SK-N-SH (cell line): ENCODE measurements around the gene PBXIP1. TPM values are rescaled to one million over a fixed set of nuclear protein-coding genes. Genes with fewer than 3 reads are reported as not detected.

Experiments used
- CHD2 ChIP-seq: fragments of 150-350 bp; IDR thresholded peaks from 2 replicates; pipeline ENCODE4 v1.6.1; 2018; ENCODE audit warnings: low read length; ENCODE audit not compliant: partially characterized antibody
- ELF1 ChIP-seq: IDR thresholded peaks from 2 replicates; pipeline ENCODE4 v1.4.0; 2012
- FOSL2 ChIP-seq: IDR thresholded peaks from 2 replicates; pipeline ENCODE4 v1.4.0; 2012; ENCODE audit warnings: low read depth, mild to moderate bottlenecking, moderate library complexity, borderline replicate concordance
- FOXJ3 ChIP-seq: sonication (generic); formaldehyde crosslinking; IDR thresholded peaks from 2 replicates; pipeline ENCODE4 v1.5.1; 2020; ENCODE audit warnings: mild to moderate bottlenecking, missing genetic modification reagents
- GATA2 ChIP-seq: sonication (generic); formaldehyde crosslinking; IDR thresholded peaks from 2 replicates; pipeline ENCODE4 v1.5.0; 2020; ENCODE audit warnings: mild to moderate bottlenecking, missing genetic modification reagents
- JUND ChIP-seq: IDR thresholded peaks from 2 replicates; pipeline ENCODE4 v1.4.0; 2012
- MXI1 ChIP-seq: IDR thresholded peaks from 2 replicates; pipeline ENCODE4 v1.6.1; 2012; ENCODE audit warnings: mild to moderate bottlenecking, low read depth, low read length, improper control_type of control experiment
- NRF1 ChIP-seq: IDR thresholded peaks from 2 replicates; pipeline ENCODE4 v1.6.1; 2012; ENCODE audit warnings: low read depth, mild to moderate bottlenecking, low read length
- POLR2AphosphoS5 ChIP-seq: IDR thresholded peaks from 2 replicates; pipeline ENCODE4 v1.6.1; 2012; ENCODE audit warnings: low read depth, low read length
- RCOR1 ChIP-seq: fragments of 150-350 bp; IDR thresholded peaks from 2 replicates; pipeline ENCODE4 v1.6.1; 2017; ENCODE audit warnings: antibody characterized with exemption, low read length
- REST ChIP-seq: IDR thresholded peaks from 2 replicates; pipeline ENCODE4 v1.6.1; 2012; ENCODE audit warnings: mild to moderate bottlenecking, low read depth, low read length, moderate library complexity
- RFX5 ChIP-seq: IDR thresholded peaks from 2 replicates; pipeline ENCODE4 v1.6.1; 2012; ENCODE audit warnings: mild to moderate bottlenecking, improper control_type of control experiment, low read length
- RXRA ChIP-seq: IDR thresholded peaks from 2 replicates; pipeline ENCODE4 v1.4.0; 2012; ENCODE audit warnings: low read depth, mild to moderate bottlenecking, borderline replicate concordance
- SMC3 ChIP-seq: IDR thresholded peaks from 2 replicates; pipeline ENCODE4 v1.6.1; 2012; ENCODE audit warnings: low read depth, low read length, improper control_type of control experiment
- TAF1 ChIP-seq: IDR thresholded peaks from 2 replicates; pipeline ENCODE4 v1.6.1; 2012; ENCODE audit warnings: low read depth, mild to moderate bottlenecking, low read length, moderate library complexity, borderline replicate concordance
- TCF12 ChIP-seq: IDR thresholded peaks from 2 replicates; pipeline ENCODE4 v1.4.0; 2012
- TEAD4 ChIP-seq: IDR thresholded peaks from 2 replicates; pipeline ENCODE4 v1.4.0; 2012; ENCODE audit warnings: mild to moderate bottlenecking, borderline replicate concordance; ENCODE audit not compliant: insufficient read depth
- polyA plus RNA-seq, 3 experiments: library from polyadenylated mRNA; depleted of rRNA; stranded (reverse); fragments of >200 nt; gene quantifications; 2 replicates each; pipeline ENCODE4 v1.2.3, GENCODE V29; 2012
- TF ChIP-seq, protein P1 (sequence below): IDR thresholded peaks from 2 replicates; pipeline ENCODE4 v1.4.0; 2012; ENCODE audit warnings: low read depth, borderline replicate concordance
- TF ChIP-seq, protein P2 (sequence below): IDR thresholded peaks from 2 replicates; pipeline ENCODE4; 2012
- TF ChIP-seq, protein P3 (sequence below): fragments of 200-600 bp; sonication (generic); IDR thresholded peaks from 2 replicates; pipeline ENCODE4 v1.6.1; 2017; ENCODE audit warnings: antibody characterized with exemption, mild to moderate bottlenecking, moderate library complexity
- TF ChIP-seq, protein P4 (sequence below): IDR thresholded peaks from 2 replicates; pipeline ENCODE4 v1.4.0; 2012; ENCODE audit warnings: low read depth, borderline replicate concordance

PBXIP1 gene
- polyA plus RNA-seq, 1 of the 3 experiments (the other 2 are of a cell fraction), result 55.9 TPM

- TF ChIP-seq, protein P1, sequence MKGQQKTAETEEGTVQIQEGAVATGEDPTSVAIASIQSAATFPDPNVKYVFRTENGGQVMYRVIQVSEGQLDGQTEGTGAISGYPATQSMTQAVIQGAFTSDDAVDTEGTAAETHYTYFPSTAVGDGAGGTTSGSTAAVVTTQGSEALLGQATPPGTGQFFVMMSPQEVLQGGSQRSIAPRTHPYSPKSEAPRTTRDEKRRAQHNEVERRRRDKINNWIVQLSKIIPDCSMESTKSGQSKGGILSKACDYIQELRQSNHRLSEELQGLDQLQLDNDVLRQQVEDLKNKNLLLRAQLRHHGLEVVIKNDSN, result no peak
- no peak for TF ChIP-seq RXRA
- TF ChIP-seq, protein P2, sequence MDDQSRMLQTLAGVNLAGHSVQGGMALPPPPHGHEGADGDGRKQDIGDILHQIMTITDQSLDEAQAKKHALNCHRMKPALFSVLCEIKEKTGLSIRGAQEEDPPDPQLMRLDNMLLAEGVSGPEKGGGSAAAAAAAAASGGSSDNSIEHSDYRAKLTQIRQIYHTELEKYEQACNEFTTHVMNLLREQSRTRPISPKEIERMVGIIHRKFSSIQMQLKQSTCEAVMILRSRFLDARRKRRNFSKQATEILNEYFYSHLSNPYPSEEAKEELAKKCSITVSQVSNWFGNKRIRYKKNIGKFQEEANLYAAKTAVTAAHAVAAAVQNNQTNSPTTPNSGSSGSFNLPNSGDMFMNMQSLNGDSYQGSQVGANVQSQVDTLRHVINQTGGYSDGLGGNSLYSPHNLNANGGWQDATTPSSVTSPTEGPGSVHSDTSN, result peak; percentile 98
- no peak for TF ChIP-seq SMC3
- 0 out of 2 replicates have a peak, but pooled peaks have one; percentile 4 for TF ChIP-seq TCF12
- peak; percentile 90 for TF ChIP-seq CHD2
- no peak for TF ChIP-seq JUND
- TF ChIP-seq ELF1, result peak; percentile 25
- peak; percentile 50; the same call in 1 of the 2 replicates for TF ChIP-seq TAF1
- TF ChIP-seq NRF1, result no peak
- no peak; the same call in 1 of the 2 replicates for TF ChIP-seq RCOR1
- TF ChIP-seq GATA2 (CRISPR knock-in tag), result no peak
- TF ChIP-seq FOSL2, result no peak
- TF ChIP-seq, protein P3, sequence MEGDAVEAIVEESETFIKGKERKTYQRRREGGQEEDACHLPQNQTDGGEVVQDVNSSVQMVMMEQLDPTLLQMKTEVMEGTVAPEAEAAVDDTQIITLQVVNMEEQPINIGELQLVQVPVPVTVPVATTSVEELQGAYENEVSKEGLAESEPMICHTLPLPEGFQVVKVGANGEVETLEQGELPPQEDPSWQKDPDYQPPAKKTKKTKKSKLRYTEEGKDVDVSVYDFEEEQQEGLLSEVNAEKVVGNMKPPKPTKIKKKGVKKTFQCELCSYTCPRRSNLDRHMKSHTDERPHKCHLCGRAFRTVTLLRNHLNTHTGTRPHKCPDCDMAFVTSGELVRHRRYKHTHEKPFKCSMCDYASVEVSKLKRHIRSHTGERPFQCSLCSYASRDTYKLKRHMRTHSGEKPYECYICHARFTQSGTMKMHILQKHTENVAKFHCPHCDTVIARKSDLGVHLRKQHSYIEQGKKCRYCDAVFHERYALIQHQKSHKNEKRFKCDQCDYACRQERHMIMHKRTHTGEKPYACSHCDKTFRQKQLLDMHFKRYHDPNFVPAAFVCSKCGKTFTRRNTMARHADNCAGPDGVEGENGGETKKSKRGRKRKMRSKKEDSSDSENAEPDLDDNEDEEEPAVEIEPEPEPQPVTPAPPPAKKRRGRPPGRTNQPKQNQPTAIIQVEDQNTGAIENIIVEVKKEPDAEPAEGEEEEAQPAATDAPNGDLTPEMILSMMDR, result peak; percentile 69
- TF ChIP-seq FOXJ3 (CRISPR knock-in tag), result no peak
- no peak for TF ChIP-seq REST
- peak; percentile 41; the same call in 1 of the 2 replicates for TF ChIP-seq POLR2AphosphoS5
- no peak for TF ChIP-seq TEAD4
- TF ChIP-seq RFX5, result no peak
- TF ChIP-seq, protein P4, sequence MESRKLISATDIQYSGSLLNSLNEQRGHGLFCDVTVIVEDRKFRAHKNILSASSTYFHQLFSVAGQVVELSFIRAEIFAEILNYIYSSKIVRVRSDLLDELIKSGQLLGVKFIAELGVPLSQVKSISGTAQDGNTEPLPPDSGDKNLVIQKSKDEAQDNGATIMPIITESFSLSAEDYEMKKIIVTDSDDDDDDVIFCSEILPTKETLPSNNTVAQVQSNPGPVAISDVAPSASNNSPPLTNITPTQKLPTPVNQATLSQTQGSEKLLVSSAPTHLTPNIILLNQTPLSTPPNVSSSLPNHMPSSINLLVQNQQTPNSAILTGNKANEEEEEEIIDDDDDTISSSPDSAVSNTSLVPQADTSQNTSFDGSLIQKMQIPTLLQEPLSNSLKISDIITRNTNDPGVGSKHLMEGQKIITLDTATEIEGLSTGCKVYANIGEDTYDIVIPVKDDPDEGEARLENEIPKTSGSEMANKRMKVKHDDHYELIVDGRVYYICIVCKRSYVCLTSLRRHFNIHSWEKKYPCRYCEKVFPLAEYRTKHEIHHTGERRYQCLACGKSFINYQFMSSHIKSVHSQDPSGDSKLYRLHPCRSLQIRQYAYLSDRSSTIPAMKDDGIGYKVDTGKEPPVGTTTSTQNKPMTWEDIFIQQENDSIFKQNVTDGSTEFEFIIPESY, result no peak
- TF ChIP-seq MXI1, result peak; percentile 69
These were observed 46.0 kb upstream of the PBXIP1 start (continued) for GRCh38 chr1:155001675-155002463.
